GM18507 (cell line): ENCODE results near the gene CATSPER3.
A peak's percentile ranks its signal among the peaks of the same experiment; 100 is the strongest.

ENCODE experiments used
- DNase-seq: peaks from one replicate; pipeline ENCODE4 v3.0.0; 2011; ENCODE audit warnings: low read depth; ENCODE audit not compliant: insufficient read length; ENCODE audit errors: extremely low spot score
- FAIRE-seq: peaks from 2 replicates; lab custom pipeline; 2011; peaks lifted over from hg19 to GRCh38; lab: Jason Lieb, UNC

CATSPER3 gene

GRCh38 chr5:135038205-135038812, 70.6 kb downstream of the CATSPER3 start:
- DNase-seq: no peak
- no peak for FAIRE-seq

- DNase-seq (no peak), FAIRE-seq (no peak)
Observed at GRCh38 chr5:135038813-135039270, 71.1 kb downstream of the CATSPER3 start.

GRCh38 chr5:135039271-135040033, 71.7 kb downstream of the CATSPER3 start:
- DNase-seq: no peak
- no peak for FAIRE-seq

- no peak for DNase-seq
- no peak for FAIRE-seq
Observed at GRCh38 chr5:135040034-135040332, 72.3 kb downstream of the CATSPER3 start.

GRCh38 chr5:135040333-135041144, 72.8 kb downstream of the CATSPER3 start:
- no peak for FAIRE-seq
- DNase-seq: no peak

GRCh38 chr5:135041145-135041587, 73.5 kb downstream of the CATSPER3 start:
- FAIRE-seq: no peak
- no peak for DNase-seq

GRCh38 chr5:135041726-135042125, 74.0 kb downstream of the CATSPER3 start:
- no peak for DNase-seq

GRCh38 chr5:135042595-135042994, 74.9 kb downstream of the CATSPER3 start:
- DNase-seq (no peak), FAIRE-seq (no peak)

More at GRCh38 chr5:135041726-135042125, 74.0 kb downstream of the CATSPER3 start:
- FAIRE-seq: no peak

GRCh38 chr5:135045488-135045887, 77.8 kb downstream of the CATSPER3 start:
- FAIRE-seq (no peak), DNase-seq (no peak)

- DNase-seq (no peak), FAIRE-seq (no peak)
Observed at GRCh38 chr5:135046661-135047346, 79.1 kb downstream of the CATSPER3 start.

- no peak for FAIRE-seq
- DNase-seq: no peak
Observed at GRCh38 chr5:135047347-135047695, 79.6 kb downstream of the CATSPER3 start.

GRCh38 chr5:135048286-135048685, 80.6 kb downstream of the CATSPER3 start:
- no peak for FAIRE-seq
- no peak for DNase-seq

- FAIRE-seq (no peak), DNase-seq (no peak)
Observed at GRCh38 chr5:135048930-135049329, 81.2 kb downstream of the CATSPER3 start.

- no peak for FAIRE-seq
Observed at GRCh38 chr5:135050244-135050767, 82.6 kb downstream of the CATSPER3 start.

GRCh38 chr5:135051399-135051798, 83.7 kb downstream of the CATSPER3 start:
- FAIRE-seq (no peak), DNase-seq (no peak)

More at GRCh38 chr5:135050244-135050767, 82.6 kb downstream of the CATSPER3 start:
- no peak for DNase-seq

GRCh38 chr5:135051872-135052271, 84.2 kb downstream of the CATSPER3 start:
- no peak for DNase-seq
- no peak for FAIRE-seq

- FAIRE-seq (no peak), DNase-seq (no peak)
Observed at GRCh38 chr5:135052511-135053145, 84.9 kb downstream of the CATSPER3 start.

- FAIRE-seq: peak; percentile 89
- peak; percentile 44 for DNase-seq
Observed at GRCh38 chr5:135053278-135053677, 85.6 kb downstream of the CATSPER3 start.

- FAIRE-seq (no peak), DNase-seq (no peak)
Observed at GRCh38 chr5:135053989-135054388, 86.3 kb downstream of the CATSPER3 start.
